Measurements from ENCODE around the gene STEAP1B.

DNA sequence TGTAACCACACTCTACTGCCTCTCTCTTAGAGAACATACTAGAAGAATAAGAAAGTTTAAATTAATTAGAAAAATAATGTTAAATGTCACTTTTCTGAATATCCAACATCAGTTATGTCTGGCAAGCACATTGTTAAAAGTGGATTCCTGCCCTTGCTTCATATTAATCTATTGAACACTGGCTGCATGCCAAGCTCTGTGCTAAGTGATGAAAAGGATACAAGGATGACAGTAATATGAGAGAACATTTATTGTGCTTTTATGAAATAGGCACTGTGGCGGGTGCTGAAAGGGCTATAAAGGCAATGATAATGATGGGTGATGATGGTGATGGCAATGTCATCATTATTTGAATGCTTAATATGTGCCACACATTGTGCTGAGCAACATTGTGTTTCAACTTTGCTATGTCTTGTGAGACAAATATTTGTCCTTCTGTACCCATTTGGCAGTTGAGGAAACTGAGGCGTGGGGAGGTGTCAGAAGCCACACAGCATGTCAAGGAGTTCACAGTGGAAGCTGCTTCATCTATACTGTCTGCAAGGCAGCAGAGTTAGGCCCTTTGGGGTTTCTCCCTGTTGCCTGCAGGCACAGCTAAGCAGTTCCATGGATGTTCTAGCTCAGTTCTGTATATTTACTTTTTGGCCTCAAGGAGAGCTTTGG, 78.9 kb downstream of the STEAP1B start:
- TF ChIP-seq EZH2 (IDR thresholded peaks at IDR 0.05; ENCODE audit: insufficient read depth, poor library complexity, severe bottlenecking) (no peak), EZH2phosphoT487 (IDR thresholded peaks at IDR 0.05; ENCODE audit: insufficient read depth, low read depth) (no peak)

Measured in GM23248 (cell line).